Measurements from ENCODE around the gene SFRP4.

DNA sequence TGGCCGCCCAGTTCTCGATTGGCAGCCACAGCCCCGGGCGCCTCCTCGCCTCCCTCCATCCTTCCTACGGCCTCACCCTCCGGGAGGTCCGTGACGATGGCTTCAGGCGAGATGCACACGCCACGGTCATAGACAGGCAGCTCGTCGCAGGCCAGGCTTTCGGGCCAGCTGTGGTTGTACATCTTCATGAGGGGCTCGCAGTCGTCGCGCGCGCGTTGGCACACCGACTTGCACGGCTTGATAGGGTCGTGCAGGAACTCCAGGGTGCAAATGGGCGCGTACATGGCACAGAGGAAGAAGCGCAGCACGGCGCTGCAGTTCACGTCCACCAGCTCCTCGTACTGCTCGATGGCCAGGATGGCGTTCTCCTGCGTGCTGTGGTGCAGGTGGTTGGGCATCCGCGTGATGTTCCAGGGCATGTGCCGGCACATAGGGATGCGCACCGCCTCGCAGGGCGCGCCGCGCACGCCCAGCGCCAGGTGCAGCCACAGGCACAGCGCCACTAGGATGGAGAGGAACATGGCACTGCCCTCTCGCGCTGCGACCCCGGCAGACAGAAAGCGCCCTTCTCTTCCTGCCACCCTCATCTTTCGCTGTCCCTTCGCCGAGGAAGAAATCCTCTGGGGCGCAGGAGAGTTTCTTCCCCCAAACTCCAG, 472 bp downstream of the SFRP4 start:
- TF ChIP-seq, protein P1, sequence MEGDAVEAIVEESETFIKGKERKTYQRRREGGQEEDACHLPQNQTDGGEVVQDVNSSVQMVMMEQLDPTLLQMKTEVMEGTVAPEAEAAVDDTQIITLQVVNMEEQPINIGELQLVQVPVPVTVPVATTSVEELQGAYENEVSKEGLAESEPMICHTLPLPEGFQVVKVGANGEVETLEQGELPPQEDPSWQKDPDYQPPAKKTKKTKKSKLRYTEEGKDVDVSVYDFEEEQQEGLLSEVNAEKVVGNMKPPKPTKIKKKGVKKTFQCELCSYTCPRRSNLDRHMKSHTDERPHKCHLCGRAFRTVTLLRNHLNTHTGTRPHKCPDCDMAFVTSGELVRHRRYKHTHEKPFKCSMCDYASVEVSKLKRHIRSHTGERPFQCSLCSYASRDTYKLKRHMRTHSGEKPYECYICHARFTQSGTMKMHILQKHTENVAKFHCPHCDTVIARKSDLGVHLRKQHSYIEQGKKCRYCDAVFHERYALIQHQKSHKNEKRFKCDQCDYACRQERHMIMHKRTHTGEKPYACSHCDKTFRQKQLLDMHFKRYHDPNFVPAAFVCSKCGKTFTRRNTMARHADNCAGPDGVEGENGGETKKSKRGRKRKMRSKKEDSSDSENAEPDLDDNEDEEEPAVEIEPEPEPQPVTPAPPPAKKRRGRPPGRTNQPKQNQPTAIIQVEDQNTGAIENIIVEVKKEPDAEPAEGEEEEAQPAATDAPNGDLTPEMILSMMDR (IDR thresholded peaks at IDR 0.05; ENCODE audit: extremely low read depth in 1 of 2, insufficient read depth in 1 of 2, low read depth in 1 of 2, low read length in 2 of 2) = no peak
- TF ChIP-seq POLR2AphosphoS5 (IDR thresholded peaks at IDR 0.05; ENCODE audit: insufficient read depth, low read depth, low read length) (no peak), POLR2A (IDR thresholded peaks at IDR 0.05; ENCODE audit: low read depth, low read length) (no peak)
